ENCODE measurements around the gene CRNN. TPM values are rescaled to one million over a fixed set of nuclear protein-coding genes. Genes with fewer than 3 reads are reported as not detected.
A peak's percentile ranks its signal among the peaks of the same experiment; 100 is the strongest.

The CRNN gene
- polyA plus RNA-seq, 2 donors, result 4,198 to 5,125 TPM

DNA sequence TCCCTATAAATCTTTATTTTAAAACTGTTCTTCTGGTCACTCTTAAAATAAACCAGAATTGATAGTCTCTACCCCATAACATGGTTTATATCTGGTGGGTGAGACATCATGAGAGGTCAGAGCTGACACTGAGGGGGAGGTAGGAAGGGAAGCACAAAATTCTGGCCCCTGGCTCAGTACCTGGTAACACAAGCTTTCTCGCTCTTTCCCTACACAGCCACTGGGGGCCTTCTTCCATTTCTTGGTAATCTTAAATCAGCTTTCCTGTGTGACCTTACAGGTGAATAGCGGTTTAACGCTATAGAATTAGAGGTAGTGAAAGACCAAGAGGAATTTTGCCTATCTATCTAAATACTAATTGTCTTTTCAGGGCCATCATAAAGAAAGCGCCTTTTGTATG is 5.4 kb downstream of the CRNN start:
- H3K4me3 ChIP-seq (ENCODE audit: low read depth in 1 of 2, low read length in 2 of 2), result no peak overlapping the region
- peaks cover 0 to 6% of the 10 kb centered on the region in 2 donors for H3K4me1 ChIP-seq (ENCODE audit: control insufficient read depth in 2 of 2, insufficient read depth in 2 of 2, low read length in 1 of 2)
- no peaks in the 10 kb centered on the region for H3K27me3 ChIP-seq (ENCODE audit: control insufficient read depth in 1 of 2, insufficient read depth in 2 of 2, low read length in 2 of 2)
- H3K9me3 ChIP-seq (ENCODE audit: control insufficient read depth in 2 of 2, insufficient read depth in 1 of 2, low read depth in 1 of 2, low read length in 1 of 2), result no peaks in the 10 kb centered on the region
- WGBS, 2 donors, result 92% methylated on average over 4 of the region's 4 CpGs
- H3K27ac ChIP-seq (ENCODE audit: low read depth in 2 of 2, low read length in 1 of 2), result peak overlapping the region in 1 of 2 donors; percentile 28
- H3K36me3 ChIP-seq (ENCODE audit: control insufficient read depth in 2 of 2, insufficient read depth in 2 of 2, low read length in 1 of 2), result no peaks in the 10 kb centered on the region

DNA sequence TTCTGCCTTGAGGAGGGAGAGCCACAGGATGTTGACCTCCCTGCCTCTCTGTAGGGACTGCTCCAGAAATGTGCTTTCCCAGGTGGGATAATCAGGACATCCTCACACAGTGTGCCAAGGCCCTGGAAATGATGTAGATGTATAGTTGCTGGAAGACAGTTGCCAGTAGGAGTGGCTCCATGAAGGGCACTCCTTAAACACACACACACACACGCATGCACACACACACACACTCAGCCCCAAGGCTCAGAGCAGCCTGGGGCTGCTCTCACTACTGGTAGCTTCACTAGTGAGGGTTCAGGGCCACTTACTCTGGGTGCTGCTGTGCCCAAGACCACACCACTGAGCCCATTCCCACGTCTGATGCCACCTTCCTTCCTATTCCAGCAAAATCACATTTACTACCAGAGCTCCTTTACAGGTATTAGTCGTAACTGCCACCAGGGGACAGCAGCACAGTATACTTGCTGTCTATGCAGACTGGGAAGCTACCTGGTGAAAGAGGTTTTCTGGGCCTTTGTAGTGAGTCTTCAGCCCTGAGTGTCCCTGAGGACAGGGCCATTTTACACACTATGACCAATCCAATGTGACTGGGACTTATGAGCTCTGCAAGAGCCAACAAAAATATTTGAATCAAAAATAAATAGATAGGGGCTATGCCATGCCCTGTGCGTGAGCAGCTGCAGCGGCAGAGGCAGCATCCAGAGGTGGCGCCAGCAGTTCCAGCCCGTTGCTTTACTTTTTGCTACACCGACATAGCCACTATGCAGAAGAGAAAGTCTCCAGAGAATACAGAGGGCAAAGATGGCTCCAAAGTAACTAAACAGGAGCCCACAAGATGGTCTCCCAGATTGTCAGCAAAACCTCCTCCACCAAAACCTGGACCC is 15.0 kb downstream of the CRNN start:
- Histone ChIP-seq H3K9me3 (ENCODE audit: control insufficient read depth in 2 of 2, insufficient read depth in 1 of 2, low read depth in 1 of 2, low read length in 1 of 2) (no peaks in the 10 kb centered on the region), H3K4me3 (ENCODE audit: low read depth in 1 of 2, low read length in 2 of 2) (no peak overlapping the region), H3K36me3 (ENCODE audit: control insufficient read depth in 2 of 2, insufficient read depth in 2 of 2, low read length in 1 of 2) (no peaks in the 10 kb centered on the region), H3K4me1 (ENCODE audit: control insufficient read depth in 2 of 2, insufficient read depth in 2 of 2, low read length in 1 of 2) (no peaks in the 10 kb centered on the region), H3K27me3 (ENCODE audit: control insufficient read depth in 1 of 2, insufficient read depth in 2 of 2, low read length in 2 of 2) (no peaks in the 10 kb centered on the region), H3K27ac (ENCODE audit: low read depth in 2 of 2, low read length in 1 of 2) (peak overlapping the region in 1 of 2 donors; percentile 35)
- WGBS, 2 donors, result 38 to 53% methylated on average over 8 of the region's 8 CpGs

DNA sequence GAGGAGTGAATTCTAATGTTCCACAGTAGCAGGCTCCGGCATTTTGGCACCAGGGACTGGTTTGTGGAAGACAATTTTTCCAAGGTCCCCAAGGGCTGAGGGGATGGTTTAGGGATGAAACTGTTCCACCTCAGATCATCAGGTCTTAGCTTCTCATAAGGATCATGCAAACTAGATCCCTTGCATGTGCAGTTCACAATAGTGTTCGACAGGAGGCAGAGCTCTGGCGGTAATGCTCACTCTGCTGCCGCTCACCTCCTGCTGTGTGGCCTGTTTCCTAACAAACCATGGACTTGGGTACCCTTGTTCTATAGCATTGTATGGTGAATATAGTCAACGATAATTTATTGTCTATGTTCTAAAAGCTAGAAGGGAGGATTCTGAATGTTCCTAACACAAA is 16.6 kb downstream of the CRNN start:
- H3K27me3 ChIP-seq (ENCODE audit: control insufficient read depth in 1 of 2, insufficient read depth in 2 of 2, low read length in 2 of 2), result no peaks in the 10 kb centered on the region
- no peaks in the 10 kb centered on the region for H3K4me1 ChIP-seq (ENCODE audit: control insufficient read depth in 2 of 2, insufficient read depth in 2 of 2, low read length in 1 of 2)
- no peak overlapping the region for H3K27ac ChIP-seq (ENCODE audit: low read depth in 2 of 2, low read length in 1 of 2)
- no peaks in the 10 kb centered on the region for H3K36me3 ChIP-seq (ENCODE audit: control insufficient read depth in 2 of 2, insufficient read depth in 2 of 2, low read length in 1 of 2)
- 80 to 84% methylated on average over 5 of the region's 5 CpGs for WGBS, 2 donors
- H3K4me3 ChIP-seq (ENCODE audit: low read depth in 1 of 2, low read length in 2 of 2), result no peak overlapping the region
- no peaks in the 10 kb centered on the region for H3K9me3 ChIP-seq (ENCODE audit: control insufficient read depth in 2 of 2, insufficient read depth in 1 of 2, low read depth in 1 of 2, low read length in 1 of 2)

- Histone ChIP-seq H3K36me3 (ENCODE audit: control insufficient read depth in 2 of 2, insufficient read depth in 2 of 2, low read length in 1 of 2) (no peaks in the 10 kb centered on the region), H3K27me3 (ENCODE audit: control insufficient read depth in 1 of 2, insufficient read depth in 2 of 2, low read length in 2 of 2) (no peaks in the 10 kb centered on the region), H3K4me1 (ENCODE audit: control insufficient read depth in 2 of 2, insufficient read depth in 2 of 2, low read length in 1 of 2) (no peaks in the 10 kb centered on the region), H3K27ac (ENCODE audit: low read depth in 2 of 2, low read length in 1 of 2) (no peak overlapping the region), H3K4me3 (ENCODE audit: low read depth in 1 of 2, low read length in 2 of 2) (no peak overlapping the region), H3K9me3 (ENCODE audit: control insufficient read depth in 2 of 2, insufficient read depth in 1 of 2, low read depth in 1 of 2, low read length in 1 of 2) (no peaks in the 10 kb centered on the region)
- 58 to 59% methylated on average over 1 of the region's 1 CpG for WGBS, 2 donors
These were observed 19.9 kb downstream of the CRNN start for GRCh38 chr1:152394151-152394550.

DNA sequence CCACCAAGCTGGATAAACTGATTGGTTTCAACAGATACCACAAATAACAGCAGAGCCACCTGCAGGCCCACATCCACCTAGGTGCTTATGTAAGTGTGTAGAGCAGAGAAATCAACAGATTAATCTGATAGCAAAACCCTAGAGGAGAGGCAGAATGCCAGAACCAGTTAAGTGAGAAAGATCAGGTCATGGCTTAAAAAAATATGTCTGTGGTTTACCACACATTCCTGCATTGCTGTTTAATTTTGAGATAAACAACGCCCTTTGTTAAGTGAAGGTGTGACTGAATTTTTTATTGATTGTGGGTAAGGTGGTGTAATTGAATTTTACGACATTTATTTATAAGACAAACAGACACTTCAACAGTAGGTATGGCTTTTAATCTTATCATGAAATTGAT is 21.2 kb downstream of the CRNN start:
- no peak overlapping the region for H3K4me3 ChIP-seq (ENCODE audit: low read depth in 1 of 2, low read length in 2 of 2)
- H3K9me3 ChIP-seq (ENCODE audit: control insufficient read depth in 2 of 2, insufficient read depth in 1 of 2, low read depth in 1 of 2, low read length in 1 of 2), result no peaks in the 10 kb centered on the region
- 29 to 33% methylated on average over 2 of the region's 2 CpGs for WGBS, 2 donors
- no peaks in the 10 kb centered on the region for H3K27me3 ChIP-seq (ENCODE audit: control insufficient read depth in 1 of 2, insufficient read depth in 2 of 2, low read length in 2 of 2)
- H3K27ac ChIP-seq (ENCODE audit: low read depth in 2 of 2, low read length in 1 of 2), result no peak overlapping the region
- no peaks in the 10 kb centered on the region for H3K4me1 ChIP-seq (ENCODE audit: control insufficient read depth in 2 of 2, insufficient read depth in 2 of 2, low read length in 1 of 2)
- H3K36me3 ChIP-seq (ENCODE audit: control insufficient read depth in 2 of 2, insufficient read depth in 2 of 2, low read length in 1 of 2), result no peaks in the 10 kb centered on the region

- Histone ChIP-seq H3K4me3 (ENCODE audit: low read depth in 1 of 2, low read length in 2 of 2) (no peak overlapping the region), H3K4me1 (ENCODE audit: control insufficient read depth in 2 of 2, insufficient read depth in 2 of 2, low read length in 1 of 2) (no peaks in the 10 kb centered on the region), H3K27me3 (ENCODE audit: control insufficient read depth in 1 of 2, insufficient read depth in 2 of 2, low read length in 2 of 2) (no peaks in the 10 kb centered on the region), H3K27ac (ENCODE audit: low read depth in 2 of 2, low read length in 1 of 2) (no peak overlapping the region), H3K9me3 (ENCODE audit: control insufficient read depth in 2 of 2, insufficient read depth in 1 of 2, low read depth in 1 of 2, low read length in 1 of 2) (no peaks in the 10 kb centered on the region), H3K36me3 (ENCODE audit: control insufficient read depth in 2 of 2, insufficient read depth in 2 of 2, low read length in 1 of 2) (no peaks in the 10 kb centered on the region)
- WGBS, 2 donors, result 57 to 64% methylated on average over 4 of the region's 4 CpGs
These were observed 25.2 kb downstream of the CRNN start for GRCh38 chr1:152388889-152389288.

- Histone ChIP-seq H3K4me3 (ENCODE audit: low read depth in 1 of 2, low read length in 2 of 2) (no peak overlapping the region), H3K4me1 (ENCODE audit: control insufficient read depth in 2 of 2, insufficient read depth in 2 of 2, low read length in 1 of 2) (no peaks in the 10 kb centered on the region), H3K36me3 (ENCODE audit: control insufficient read depth in 2 of 2, insufficient read depth in 2 of 2, low read length in 1 of 2) (no peaks in the 10 kb centered on the region), H3K27me3 (ENCODE audit: control insufficient read depth in 1 of 2, insufficient read depth in 2 of 2, low read length in 2 of 2) (no peaks in the 10 kb centered on the region), H3K9me3 (ENCODE audit: control insufficient read depth in 2 of 2, insufficient read depth in 1 of 2, low read depth in 1 of 2, low read length in 1 of 2) (no peaks in the 10 kb centered on the region), H3K27ac (ENCODE audit: low read depth in 2 of 2, low read length in 1 of 2) (no peak overlapping the region)
- 64% methylated on average over 2 of the region's 2 CpGs for WGBS, 2 donors
These were observed 27.1 kb downstream of the CRNN start for GRCh38 chr1:152386940-152387339.

- Histone ChIP-seq H3K27me3 (ENCODE audit: control insufficient read depth in 1 of 2, insufficient read depth in 2 of 2, low read length in 2 of 2) (no peaks in the 10 kb centered on the region), H3K4me3 (ENCODE audit: low read depth in 1 of 2, low read length in 2 of 2) (no peak overlapping the region), H3K9me3 (ENCODE audit: control insufficient read depth in 2 of 2, insufficient read depth in 1 of 2, low read depth in 1 of 2, low read length in 1 of 2) (no peaks in the 10 kb centered on the region), H3K36me3 (ENCODE audit: control insufficient read depth in 2 of 2, insufficient read depth in 2 of 2, low read length in 1 of 2) (no peaks in the 10 kb centered on the region), H3K27ac (ENCODE audit: low read depth in 2 of 2, low read length in 1 of 2) (no peak overlapping the region), H3K4me1 (ENCODE audit: control insufficient read depth in 2 of 2, insufficient read depth in 2 of 2, low read length in 1 of 2) (no peaks in the 10 kb centered on the region)
- 74 to 83% methylated on average over 16 of the region's 16 CpGs for WGBS, 2 donors
These were observed 33.1 kb downstream of the CRNN start for GRCh38 chr1:152380932-152381331.

- Histone ChIP-seq H3K27me3 (ENCODE audit: control insufficient read depth in 1 of 2, insufficient read depth in 2 of 2, low read length in 2 of 2) (no peaks in the 10 kb centered on the region), H3K27ac (ENCODE audit: low read depth in 2 of 2, low read length in 1 of 2) (no peak overlapping the region), H3K4me3 (ENCODE audit: low read depth in 1 of 2, low read length in 2 of 2) (no peak overlapping the region), H3K4me1 (ENCODE audit: control insufficient read depth in 2 of 2, insufficient read depth in 2 of 2, low read length in 1 of 2) (no peaks in the 10 kb centered on the region), H3K9me3 (ENCODE audit: control insufficient read depth in 2 of 2, insufficient read depth in 1 of 2, low read depth in 1 of 2, low read length in 1 of 2) (no peaks in the 10 kb centered on the region), H3K36me3 (ENCODE audit: control insufficient read depth in 2 of 2, insufficient read depth in 2 of 2, low read length in 1 of 2) (no peaks in the 10 kb centered on the region)
- 38 to 53% methylated on average over 3 of the region's 3 CpGs for WGBS, 2 donors
These were observed 39.6 kb downstream of the CRNN start for GRCh38 chr1:152374451-152374850.

DNA sequence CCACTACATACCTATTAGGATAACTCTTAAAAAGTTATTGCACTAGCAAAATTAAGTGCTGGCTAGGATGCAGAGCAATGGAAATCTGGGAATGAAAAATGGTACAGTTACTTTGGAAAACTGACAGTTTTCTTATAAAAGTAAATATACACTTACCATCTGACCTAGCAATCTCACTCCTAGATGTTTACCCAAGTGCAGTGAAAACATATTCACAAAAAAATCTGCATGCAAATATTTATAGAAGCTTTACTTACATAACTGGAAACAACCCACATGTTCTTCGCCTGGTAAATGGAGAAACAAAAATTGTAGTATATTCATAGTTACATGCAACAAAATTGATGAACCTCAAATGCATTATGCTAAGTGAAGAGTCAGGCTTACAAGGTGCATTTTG is 41.4 kb downstream of the CRNN start:
- H3K27ac ChIP-seq (ENCODE audit: low read depth in 2 of 2, low read length in 1 of 2), result no peak overlapping the region
- no peaks in the 10 kb centered on the region for H3K4me1 ChIP-seq (ENCODE audit: control insufficient read depth in 2 of 2, insufficient read depth in 2 of 2, low read length in 1 of 2)
- no peaks in the 10 kb centered on the region for H3K9me3 ChIP-seq (ENCODE audit: control insufficient read depth in 2 of 2, insufficient read depth in 1 of 2, low read depth in 1 of 2, low read length in 1 of 2)
- no peak overlapping the region for H3K4me3 ChIP-seq (ENCODE audit: low read depth in 1 of 2, low read length in 2 of 2)
- no peaks in the 10 kb centered on the region for H3K27me3 ChIP-seq (ENCODE audit: control insufficient read depth in 1 of 2, insufficient read depth in 2 of 2, low read length in 2 of 2)
- WGBS, 2 donors, result 71 to 78% methylated on average over 1 of the region's 1 CpG
- no peaks in the 10 kb centered on the region for H3K36me3 ChIP-seq (ENCODE audit: control insufficient read depth in 2 of 2, insufficient read depth in 2 of 2, low read length in 1 of 2)

All from esophagus (tissue), 2 donors.